Thyroid gland (tissue), 4 donors: ENCODE measurements around the gene SERHL2.

Experiments
- POLR2A ChIP-seq, 2 donors: fragments of 450-650 bp; IDR thresholded peaks; one replicate each; pipeline ENCODE4 v1.6.1; 2017; ENCODE audit warnings: antibody characterized with exemption in 2 of 2, mild to moderate bottlenecking in 2 of 2, moderate library complexity in 1 of 2
- TF ChIP-seq, protein P1 (sequence below), 6 experiments: fragments of 200-600 bp in 3 of 6; fragments of 450-650 bp in 3 of 6; sonication (generic) in 3 of 6; IDR thresholded peaks; one replicate each; pipeline ENCODE4 v1.5.1; 2016 to 2019; ENCODE audit warnings: antibody characterized with exemption in 6 of 6, mild to moderate bottlenecking in 2 of 6, inconsistent platforms in 1 of 6, moderate library complexity in 1 of 6

DNA sequence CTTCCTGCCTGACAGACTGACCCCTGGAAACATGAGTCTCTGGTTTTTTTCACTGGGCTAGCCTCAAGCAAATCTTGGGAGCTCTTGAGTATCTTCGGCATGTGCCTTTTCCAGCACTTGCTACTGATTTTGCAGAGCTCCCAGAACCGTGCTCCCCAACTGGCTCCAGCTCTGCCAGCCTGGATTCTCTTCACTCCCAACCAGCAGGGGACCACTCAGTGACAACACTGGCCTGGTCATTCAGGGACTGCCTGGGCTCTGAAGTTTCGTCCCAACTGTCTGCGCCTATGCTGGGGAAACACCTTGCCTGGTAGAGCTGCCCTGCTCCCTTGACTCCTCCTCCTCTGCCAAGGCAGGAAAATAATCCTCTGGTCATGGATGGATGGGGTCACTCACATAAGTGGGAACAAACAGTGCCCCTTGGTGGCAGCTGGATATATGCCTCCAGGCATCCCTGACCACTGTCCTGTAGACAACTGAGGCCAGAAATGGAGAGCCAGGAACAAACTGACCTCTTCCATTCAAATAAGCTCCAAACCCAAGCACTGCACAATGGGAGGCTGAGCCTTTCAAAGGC lies 30.7 kb downstream of the SERHL2 start:
- TF ChIP-seq POLR2A (IDR thresholded peaks at IDR 0.05): no peak
- TF ChIP-seq, protein P1, sequence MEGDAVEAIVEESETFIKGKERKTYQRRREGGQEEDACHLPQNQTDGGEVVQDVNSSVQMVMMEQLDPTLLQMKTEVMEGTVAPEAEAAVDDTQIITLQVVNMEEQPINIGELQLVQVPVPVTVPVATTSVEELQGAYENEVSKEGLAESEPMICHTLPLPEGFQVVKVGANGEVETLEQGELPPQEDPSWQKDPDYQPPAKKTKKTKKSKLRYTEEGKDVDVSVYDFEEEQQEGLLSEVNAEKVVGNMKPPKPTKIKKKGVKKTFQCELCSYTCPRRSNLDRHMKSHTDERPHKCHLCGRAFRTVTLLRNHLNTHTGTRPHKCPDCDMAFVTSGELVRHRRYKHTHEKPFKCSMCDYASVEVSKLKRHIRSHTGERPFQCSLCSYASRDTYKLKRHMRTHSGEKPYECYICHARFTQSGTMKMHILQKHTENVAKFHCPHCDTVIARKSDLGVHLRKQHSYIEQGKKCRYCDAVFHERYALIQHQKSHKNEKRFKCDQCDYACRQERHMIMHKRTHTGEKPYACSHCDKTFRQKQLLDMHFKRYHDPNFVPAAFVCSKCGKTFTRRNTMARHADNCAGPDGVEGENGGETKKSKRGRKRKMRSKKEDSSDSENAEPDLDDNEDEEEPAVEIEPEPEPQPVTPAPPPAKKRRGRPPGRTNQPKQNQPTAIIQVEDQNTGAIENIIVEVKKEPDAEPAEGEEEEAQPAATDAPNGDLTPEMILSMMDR (IDR thresholded peaks at IDR 0.05): peak in 2 of 6 experiments; percentile 13 to 17
